GM12891 (cell line): ENCODE results near the gene RHEX.

Experiments used
- DNase-seq: peaks from one replicate; pipeline ENCODE4 v3.0.0; 2011; ENCODE audit warnings: low spot score; ENCODE audit not compliant: insufficient read length
- FAIRE-seq: peaks from 2 replicates; lab custom pipeline; 2011; peaks lifted over from hg19 to GRCh38; lab: Jason Lieb, UNC
- PAX5 ChIP-seq: IDR thresholded peaks from 2 replicates; pipeline ENCODE4 v1.6.1; 2011; ENCODE audit warnings: low read length, moderate library complexity, mild to moderate bottlenecking; ENCODE audit not compliant: insufficient read depth, severe bottlenecking
- POLR2A ChIP-seq: IDR thresholded peaks from 2 replicates; pipeline ENCODE4 v1.6.1; 2011; ENCODE audit warnings: low read depth, low read length, control low read depth
- POLR2AphosphoS5 ChIP-seq: IDR thresholded peaks from 2 replicates; pipeline ENCODE4 v1.6.1; 2011; ENCODE audit warnings: low read depth, low read length, control low read depth
- POU2F2 ChIP-seq: IDR thresholded peaks from 2 replicates; pipeline ENCODE4 v1.6.1; 2011; ENCODE audit warnings: low read depth, mild to moderate bottlenecking, control low read depth, low read length, moderate library complexity
- SPI1 ChIP-seq: IDR thresholded peaks from 2 replicates; pipeline ENCODE4 v1.6.1; 2011; ENCODE audit warnings: low read depth, low read length, control low read depth
- TAF1 ChIP-seq: IDR thresholded peaks from 2 replicates; pipeline ENCODE4 v1.6.1; 2011; ENCODE audit warnings: low read depth, low read length, control low read depth

RHEX gene

GRCh38 chr1:206012086-206012859 is 40.7 kb upstream of the RHEX start:
- no peak for DNase-seq
- TF ChIP-seq SPI1 (peak; percentile 95), POU2F2 (no peak)
- peak; percentile 51 for FAIRE-seq

- peak; percentile 22; the same call in 1 of the 2 replicates for TF ChIP-seq SPI1
- TF ChIP-seq POLR2A, result no peak
- FAIRE-seq, result no peak
- no peak for DNase-seq
Observed at GRCh38 chr1:206013026-206013795, 39.8 kb upstream of the RHEX start.

GRCh38 chr1:206014601-206015000 is 38.4 kb upstream of the RHEX start:
- DNase-seq, result no peak
- FAIRE-seq, result no peak
- TF ChIP-seq POLR2AphosphoS5 (no peak), POLR2A (no peak), POU2F2 (no peak), SPI1 (no peak), PAX5 (no peak), TAF1 (no peak)

- DNase-seq (no peak), FAIRE-seq (no peak)
- TF ChIP-seq POU2F2, result no peak
- no peak for TF ChIP-seq PAX5
- no peak for TF ChIP-seq SPI1
- TF ChIP-seq POLR2A, result no peak
- no peak for TF ChIP-seq POLR2AphosphoS5
- no peak for TF ChIP-seq TAF1
Observed at GRCh38 chr1:206015071-206015470, 37.9 kb upstream of the RHEX start.

GRCh38 chr1:206020393-206021007 is 32.5 kb upstream of the RHEX start:
- no peak for FAIRE-seq
- no peak for DNase-seq
- TF ChIP-seq TAF1, result no peak
- no peak for TF ChIP-seq SPI1
- no peak for TF ChIP-seq POLR2AphosphoS5
- no peak for TF ChIP-seq POU2F2
- TF ChIP-seq PAX5, result no peak

- DNase-seq (no peak), FAIRE-seq (no peak)
- TF ChIP-seq SPI1 (no peak), POLR2AphosphoS5 (no peak), POLR2A (no peak), PAX5 (no peak), POU2F2 (no peak), TAF1 (no peak)
Observed at GRCh38 chr1:206021008-206021625, 31.9 kb upstream of the RHEX start.

GRCh38 chr1:206021626-206022365 is 31.2 kb upstream of the RHEX start:
- DNase-seq, result no peak
- TF ChIP-seq SPI1 (no peak), POLR2A (no peak), PAX5 (no peak), TAF1 (no peak), POLR2AphosphoS5 (no peak), POU2F2 (no peak)
- FAIRE-seq, result no peak

GRCh38 chr1:206022766-206023165 is 30.2 kb upstream of the RHEX start:
- FAIRE-seq (no peak), DNase-seq (no peak)
- no peak for TF ChIP-seq TAF1
- TF ChIP-seq POU2F2, result no peak
- no peak for TF ChIP-seq SPI1

GRCh38 chr1:206023695-206024094 is 29.3 kb upstream of the RHEX start, which contains the start of gene CTSE:
Gene CTSE, minus strand, starts transcription at chr1:206023895. Its CDS starts 104 bp downstream, at chr1:206023791.
- DNase-seq, result no peak
- no peak for TF ChIP-seq SPI1
- TF ChIP-seq POU2F2, result no peak
- TF ChIP-seq POLR2A, result no peak
- no peak for TF ChIP-seq PAX5
- TF ChIP-seq TAF1, result no peak
- no peak for TF ChIP-seq POLR2AphosphoS5
- FAIRE-seq, result no peak
